Endothelial cell (in vitro differentiated cells): ENCODE results near the gene NEUROD4. TPM values are rescaled to one million over a fixed set of nuclear protein-coding genes. Genes with fewer than 3 reads are reported as not detected.

Source experiments
- DNase-seq: peaks from one replicate; pipeline ENCODE4 v3.0.0; 2021; ENCODE audit warnings: low spot score
- H3K27ac Mint-ChIP-seq: one replicate; pipeline ENCODE4 v1.8.0; 2021; ENCODE audit warnings: mixed read lengths, inconsistent platforms; ENCODE audit not compliant: unreplicated experiment
- H3K27me3 Mint-ChIP-seq: one replicate; pipeline ENCODE4 v1.8.0; 2021; ENCODE audit warnings: mild to moderate bottlenecking, moderate library complexity, mixed read lengths, inconsistent platforms; ENCODE audit not compliant: unreplicated experiment
- H3K36me3 Mint-ChIP-seq: one replicate; pipeline ENCODE4 v1.8.0; 2021; ENCODE audit warnings: mild to moderate bottlenecking, low read depth, mixed read lengths, inconsistent platforms; ENCODE audit not compliant: unreplicated experiment
- H3K4me1 Mint-ChIP-seq: one replicate; pipeline ENCODE4 v1.8.0; 2021; ENCODE audit warnings: mild to moderate bottlenecking, mixed read lengths, inconsistent platforms; ENCODE audit not compliant: unreplicated experiment
- H3K4me3 Mint-ChIP-seq: one replicate; pipeline ENCODE4 v1.8.0; 2021; ENCODE audit warnings: mild to moderate bottlenecking, mixed read lengths, inconsistent platforms; ENCODE audit not compliant: unreplicated experiment
- H3K9me3 Mint-ChIP-seq: one replicate; pipeline ENCODE4 v1.8.0; 2021; ENCODE audit warnings: mixed read lengths, inconsistent platforms; ENCODE audit not compliant: unreplicated experiment
- CTCF ChIP-seq: fragments of 200-600 bp; sonication (generic); IDR thresholded peaks from one replicate; pipeline ENCODE4 v1.5.0; 2021; ENCODE audit warnings: antibody characterized with exemption; ENCODE audit not compliant: unreplicated experiment
- total RNA-seq: library from RNA; stranded (reverse); fragmentation: NEBNext Ultra II Directional; extraction: Animal tissue kit (Norgen Biotek cat#: 25700); gene quantifications from one replicate; pipeline ENCODE4 v1.2.1, GENCODE V29; 2021; ENCODE audit not compliant: unreplicated experiment

Gene NEUROD4
- total RNA-seq, 1 donor from 2014 or later = not detected

- Mint-ChIP-seq H3K36me3 (no peaks in the 10 kb centered on the region), H3K4me1 (no peaks in the 10 kb centered on the region), H3K9me3 (no peaks in the 10 kb centered on the region), H3K4me3 (no peak overlapping the region), H3K27me3 (no peaks in the 10 kb centered on the region), H3K27ac (no peak overlapping the region)
- no peak for DNase-seq
- no peak for TF ChIP-seq CTCF
Observed at GRCh38 chr12:54996205-54996604, 23.6 kb upstream of the NEUROD4 start.

GRCh38 chr12:54997929-54998522, 21.7 kb upstream of the NEUROD4 start:
- H3K36me3 Mint-ChIP-seq = no peaks in the 10 kb centered on the region
- no peak overlapping the region for H3K4me3 Mint-ChIP-seq
- no peak for TF ChIP-seq CTCF
- no peaks in the 10 kb centered on the region for H3K27me3 Mint-ChIP-seq
- no peak for DNase-seq
- H3K4me1 Mint-ChIP-seq = no peaks in the 10 kb centered on the region
- H3K9me3 Mint-ChIP-seq = no peaks in the 10 kb centered on the region
- no peak overlapping the region for H3K27ac Mint-ChIP-seq

GRCh38 chr12:54998958-54999510, 20.7 kb upstream of the NEUROD4 start:
- Mint-ChIP-seq H3K4me3 (no peak overlapping the region), H3K9me3 (no peaks in the 10 kb centered on the region), H3K4me1 (no peaks in the 10 kb centered on the region), H3K27me3 (no peaks in the 10 kb centered on the region), H3K36me3 (no peaks in the 10 kb centered on the region), H3K27ac (no peak overlapping the region)
- no peak for TF ChIP-seq CTCF
- DNase-seq = no peak

GRCh38 chr12:55001198-55001868, 18.4 kb upstream of the NEUROD4 start:
- no peak for TF ChIP-seq CTCF
- no peaks in the 10 kb centered on the region for H3K36me3 Mint-ChIP-seq
- no peaks in the 10 kb centered on the region for H3K4me1 Mint-ChIP-seq
- DNase-seq = no peak
- H3K9me3 Mint-ChIP-seq = no peaks in the 10 kb centered on the region
- H3K27me3 Mint-ChIP-seq = no peaks in the 10 kb centered on the region
- H3K27ac Mint-ChIP-seq = no peak overlapping the region
- no peak overlapping the region for H3K4me3 Mint-ChIP-seq

- Mint-ChIP-seq H3K36me3 (no peaks in the 10 kb centered on the region), H3K27ac (no peak overlapping the region), H3K4me1 (no peaks in the 10 kb centered on the region), H3K27me3 (no peaks in the 10 kb centered on the region), H3K9me3 (no peaks in the 10 kb centered on the region), H3K4me3 (no peak overlapping the region)
- no peak for TF ChIP-seq CTCF
- DNase-seq = no peak
Observed at GRCh38 chr12:55002355-55002754, 17.4 kb upstream of the NEUROD4 start.
